HG03103 (cell line): Measurements from ENCODE around the gene OR51L1.

Source experiments
- ATAC-seq: cut with Tn5 transposase; IDR thresholded peaks from one replicate; pipeline ENCODE4 v1.9.1; 2021; ENCODE audit warnings: low read depth; ENCODE audit not compliant: unreplicated experiment

OR51L1 gene

GRCh38 chr11:5046226-5046625 is 51.6 kb downstream of the OR51L1 start, which contains the start of gene OR52J3:
Gene OR52J3, plus strand, starts transcription at chr11:5046526. Its CDS starts 0 bp downstream, at chr11:5046526.
- ATAC-seq = no peak

DNA sequence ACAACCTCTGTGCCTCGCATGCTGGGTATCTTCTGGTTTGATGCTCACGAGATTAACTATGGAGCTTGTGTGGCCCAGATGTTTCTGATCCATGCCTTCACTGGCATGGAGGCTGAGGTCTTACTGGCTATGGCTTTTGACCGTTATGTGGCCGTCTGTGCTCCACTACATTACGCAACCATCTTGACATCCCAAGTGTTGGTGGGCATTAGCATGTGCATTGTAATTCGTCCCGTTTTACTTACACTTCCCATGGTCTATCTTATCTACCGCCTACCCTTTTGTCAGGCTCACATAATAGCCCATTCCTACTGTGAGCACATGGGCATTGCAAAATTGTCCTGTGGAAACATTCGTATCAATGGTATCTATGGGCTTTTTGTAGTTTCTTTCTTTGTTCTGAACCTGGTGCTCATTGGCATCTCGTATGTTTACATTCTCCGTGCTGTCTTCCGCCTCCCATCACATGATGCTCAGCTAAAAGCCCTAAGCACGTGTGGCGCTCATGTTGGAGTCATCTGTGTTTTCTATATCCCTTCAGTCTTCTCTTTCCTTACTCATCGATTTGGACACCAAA is 52.2 kb downstream of the OR51L1 start:
- no peak for ATAC-seq
